GM23338 (cell line): ENCODE results near the gene EGF. TPM values are rescaled to one million over a fixed set of nuclear protein-coding genes. Genes with fewer than 3 reads are reported as not detected.

Source experiments
- ATAC-seq: fragments of 200-7000 bp; cut with Tn5 transposase; 3 replicates; pipeline ENCODE4 v1.9.1; 2020
- DNase-seq: peaks from one replicate; pipeline ENCODE4 v3.0.0-alpha.2; 2015; ENCODE audit warnings: low spot score
- H2AFZ ChIP-seq: fragments of 200-600 bp; sonication (generic); 2 replicates; pipeline ENCODE4 v1.8.0; 2016; ENCODE audit warnings: antibody characterized with exemption, mild to moderate bottlenecking, moderate library complexity
- H3F3A ChIP-seq: fragments of 200-600 bp; sonication (generic); replicated peaks from 2 replicates; pipeline ENCODE4 v1.8.0; 2017; ENCODE audit warnings: antibody characterized with exemption, mixed run types, low read depth
- H3K27ac ChIP-seq: fragments of 200-600 bp; sonication (generic); 2 replicates; pipeline ENCODE4 v1.6.1; 2016; ENCODE audit warnings: low read depth
- H3K27me3 ChIP-seq: fragments of 200-600 bp; sonication (generic); 2 replicates; pipeline ENCODE4 v1.8.0; 2016; ENCODE audit warnings: mild to moderate bottlenecking, mixed run types, moderate library complexity; ENCODE audit not compliant: insufficient read depth
- H3K36me3 ChIP-seq: fragments of 200-600 bp; sonication (generic); 2 replicates; pipeline ENCODE4 v1.8.0; 2016; ENCODE audit warnings: mild to moderate bottlenecking; ENCODE audit not compliant: insufficient read depth
- H3K4me1 ChIP-seq: fragments of 200-600 bp; sonication (generic); 2 replicates; pipeline ENCODE4 v1.8.0; 2016; ENCODE audit warnings: mild to moderate bottlenecking, moderate library complexity; ENCODE audit not compliant: insufficient read depth
- H3K4me2 ChIP-seq: fragments of 200-600 bp; sonication (generic); 2 replicates; pipeline ENCODE4 v1.7.1; 2017; ENCODE audit warnings: mixed run types
- H3K4me3 ChIP-seq: fragments of 200-600 bp; sonication (generic); 2 replicates; pipeline ENCODE4 v1.6.1; 2016; ENCODE audit warnings: mixed run types
- H3K79me2 ChIP-seq: fragments of 200-600 bp; sonication (generic); replicated peaks from 2 replicates; pipeline ENCODE4 v1.8.0; 2017; ENCODE audit warnings: mild to moderate bottlenecking; ENCODE audit not compliant: insufficient read depth
- H3K9me2 ChIP-seq: fragments of 200-600 bp; sonication (generic); 2 replicates; pipeline ENCODE4 v1.8.0; 2017; ENCODE audit not compliant: insufficient read depth
- H4K20me1 ChIP-seq: fragments of 200-600 bp; sonication (generic); replicated peaks from 2 replicates; pipeline ENCODE4 v1.8.0; 2017; ENCODE audit warnings: mild to moderate bottlenecking; ENCODE audit not compliant: insufficient read depth
- H3K27ac Mint-ChIP-seq: 2 replicates; pipeline ENCODE4 v1.8.0; 2020; ENCODE audit warnings: inconsistent platforms, mild to moderate bottlenecking, moderate library complexity, mixed read lengths
- H3K27me3 Mint-ChIP-seq: 3 replicates; pipeline ENCODE4 v1.8.0; 2022; ENCODE audit warnings: low read depth, mild to moderate bottlenecking, moderate library complexity, mixed read lengths, inconsistent platforms; ENCODE audit not compliant: insufficient read depth, poor library complexity
- H3K36me3 Mint-ChIP-seq: 3 replicates; pipeline ENCODE4 v1.8.0; 2021; ENCODE audit warnings: low read depth, mild to moderate bottlenecking, inconsistent platforms, moderate library complexity, mixed read lengths
- H3K4me1 Mint-ChIP-seq: 3 replicates; pipeline ENCODE4 v1.8.0; 2020; ENCODE audit warnings: mild to moderate bottlenecking, inconsistent platforms, mixed read lengths
- H3K4me3 Mint-ChIP-seq: 3 replicates; pipeline ENCODE4 v1.8.0; 2021; ENCODE audit warnings: moderate library complexity, mild to moderate bottlenecking, inconsistent platforms, mixed read lengths
- H3K9me3 Mint-ChIP-seq: 3 replicates; pipeline ENCODE4 v1.8.0; 2020; ENCODE audit warnings: moderate library complexity, mild to moderate bottlenecking, inconsistent platforms, mixed read lengths
- CREB1 ChIP-seq: fragments of 250-450 bp; sonication (Bioruptor Pico); IDR thresholded peaks from 2 replicates; pipeline ENCODE4 v1.5.0; 2020; ENCODE audit warnings: low read depth, mild to moderate bottlenecking, moderate library complexity
- CTCF ChIP-seq, 2 experiments: fragments of 200-600 bp in 1 of 2; sonication (generic) in 1 of 2; conservative IDR thresholded peaks; 2 replicates each; pipeline versions ENCODE4 v1.5.1 to v1.6.1; 2016 to 2017; ENCODE audit warnings: antibody characterized with exemption in 2 of 2, low read depth in 2 of 2, mild to moderate bottlenecking in 2 of 2, moderate library complexity in 1 of 2
- ETS1 ChIP-seq: IDR thresholded peaks from 2 replicates; pipeline ENCODE4 v1.6.1; 2016; ENCODE audit warnings: antibody characterized with exemption
- EZH2 ChIP-seq: fragments of 200-600 bp; sonication (generic); IDR thresholded peaks from one replicate; pipeline ENCODE4 v1.8.0; 2017; ENCODE audit warnings: antibody characterized with exemption, mild to moderate bottlenecking, low read depth; ENCODE audit not compliant: unreplicated experiment
- EZH2phosphoT487 ChIP-seq: fragments of 200-600 bp; sonication (generic); IDR thresholded peaks from one replicate; pipeline ENCODE4 v1.8.1; 2018; ENCODE audit warnings: antibody characterized with exemption; ENCODE audit not compliant: unreplicated experiment
- JUNB ChIP-seq: IDR thresholded peaks from one replicate; pipeline ENCODE4 v1.6.1; 2016; ENCODE audit warnings: antibody characterized with exemption; ENCODE audit not compliant: unreplicated experiment
- NANOG ChIP-seq: IDR thresholded peaks from 2 replicates; pipeline ENCODE4 v1.6.1; 2016; ENCODE audit warnings: antibody characterized with exemption, borderline replicate concordance
- POLR2AphosphoS5 ChIP-seq: IDR thresholded peaks from 2 replicates; pipeline ENCODE4 v1.6.1; 2016; ENCODE audit warnings: antibody characterized with exemption, low read depth
- REST ChIP-seq: IDR thresholded peaks from one replicate; pipeline ENCODE4 v1.6.1; 2018; ENCODE audit warnings: antibody characterized with exemption; ENCODE audit not compliant: unreplicated experiment
- ZNF114 ChIP-seq: fragments of 250-450 bp; sonication (Bioruptor Pico); IDR thresholded peaks from 2 replicates; pipeline ENCODE4 v1.5.0; 2020; ENCODE audit warnings: mild to moderate bottlenecking, moderate library complexity
- ZNF331 ChIP-seq: fragments of 250-450 bp; sonication (Bioruptor Pico); IDR thresholded peaks from 2 replicates; pipeline ENCODE4 v1.5.0; 2020; ENCODE audit warnings: low read depth, mild to moderate bottlenecking, moderate library complexity
- ZNF462 ChIP-seq: fragments of 250-450 bp; sonication (Bioruptor Pico); IDR thresholded peaks from 2 replicates; pipeline ENCODE4 v1.5.0; 2020; ENCODE audit warnings: mild to moderate bottlenecking, moderate library complexity
- polyA plus RNA-seq: library from polyadenylated mRNA; unstranded; fragments of >200 nt; fragmentation: Nextera tagmentation; extraction: Ambion mirVana; gene quantifications from 2 replicates; pipeline ENCODE4 v1.2.1, GENCODE V29; 2016
- total RNA-seq: library from RNA; depleted of rRNA; stranded (reverse); fragments of >200 nt; shearing (Covaris generic); gene quantifications from 2 replicates; pipeline ENCODE4 v1.2.3, GENCODE V29; 2014

EGF gene
- total and polyA plus RNA-seq, 2 experiments from 2014 or later = 1.4 to 3.0 TPM

- Histone ChIP-seq H3K4me3 (no peak overlapping the region), H3K36me3 (no peaks in the 10 kb centered on the region), H3K79me2 (no peaks in the 10 kb centered on the region), H3K4me1 (peaks cover 17% of the 10 kb centered on the region), H3K27me3 (no peaks in the 10 kb centered on the region), H3K4me2 (no peak overlapping the region), H3F3A (no peaks in the 10 kb centered on the region), H3K9me2 (no peaks in the 10 kb centered on the region), H4K20me1 (no peaks in the 10 kb centered on the region), H3K27ac (no peak overlapping the region), H2AFZ (no peak overlapping the region)
- Mint-ChIP-seq H3K4me3 (no peak overlapping the region), H3K9me3 (no peaks in the 10 kb centered on the region), H3K4me1 (peaks cover 23% of the 10 kb centered on the region), H3K27me3 (no peaks in the 10 kb centered on the region), H3K36me3 (no peaks in the 10 kb centered on the region), H3K27ac (no peak overlapping the region)
- ATAC-seq = no peak
- no peak for DNase-seq
- TF ChIP-seq ZNF462 (CRISPR knock-in tag) = no peak
- TF ChIP-seq ZNF331 (CRISPR knock-in tag) = no peak
- no peak for TF ChIP-seq NANOG
- TF ChIP-seq ETS1 = no peak
- no peak for TF ChIP-seq CREB1 (CRISPR knock-in tag)
- TF ChIP-seq CTCF (conservative IDR thresholded peaks at IDR 0.05; ENCODE audit: low read depth in 2 of 2) = no peak
- TF ChIP-seq EZH2phosphoT487 = no peak
- no peak for TF ChIP-seq ZNF114 (CRISPR knock-in tag)
- TF ChIP-seq EZH2 = no peak
- no peak for TF ChIP-seq REST
- TF ChIP-seq JUNB = no peak
- no peak for TF ChIP-seq POLR2AphosphoS5
Measured at GRCh38 chr4:109969087-109969486, 56.4 kb downstream of the EGF start.
